Ascending aorta (tissue), 2 donors: ENCODE measurements around the gene LRRC61. TPM values are rescaled to one million over a fixed set of nuclear protein-coding genes. Genes with fewer than 3 reads are reported as not detected.
"Not testable (repeated sequence)": the region's sequence is repeated elsewhere in the genome, so short reads cannot be mapped to it uniquely, and the experiment has no call there.

Experiments
- DNase-seq, 2 donors: peaks; one replicate each; pipeline ENCODE4 v3.0.0-alpha.2; 2019; ENCODE audit warnings: low spot score in 2 of 2
- H3K27ac ChIP-seq, 2 donors: fragments of 200-600 bp; sonication (generic); one replicate each; pipeline ENCODE4 v1.5.1; 2016 to 2017; ENCODE audit warnings: mild to moderate bottlenecking in 1 of 2
- H3K27me3 ChIP-seq: fragments of 200-600 bp; sonication (generic); one replicate; pipeline ENCODE4 v1.5.1; 2017
- H3K36me3 ChIP-seq, 2 donors: fragments of 200-600 bp; sonication (generic); one replicate each; pipeline ENCODE4 v1.5.1; 2016
- H3K4me1 ChIP-seq, 2 donors: fragments of 200-600 bp; sonication (generic); one replicate each; pipeline ENCODE4 v1.5.1; 2016 to 2017; ENCODE audit warnings: mild to moderate bottlenecking in 1 of 2
- H3K4me3 ChIP-seq, 2 donors: fragments of 200-600 bp; sonication (generic); one replicate each; pipeline ENCODE4 v1.5.1; 2016 to 2017; ENCODE audit warnings: mild to moderate bottlenecking in 1 of 2
- H3K9me3 ChIP-seq, 2 donors: fragments of 200-600 bp; sonication (generic); one replicate each; pipeline ENCODE4 v1.5.1; 2016
- CTCF ChIP-seq, 3 experiments: fragments of 200-600 bp in 2 of 3; fragments of 450-650 bp in 1 of 3; sonication (generic) in 2 of 3; IDR thresholded peaks; one replicate each; pipeline ENCODE4 v1.5.1; 2016 to 2019; ENCODE audit warnings: antibody characterized with exemption in 3 of 3, mild to moderate bottlenecking in 1 of 3, moderate library complexity in 1 of 3
- intact Hi-C: fragments of 100-400 bp; cut with DNase I; formaldehyde crosslinking; loops from one replicate; pipeline ENCODE4 v1.15.1; 2023
- total RNA-seq: library from RNA; depleted of rRNA; stranded (reverse); fragments of >200 nt; gene quantifications from one replicate; pipeline ENCODE4 v1.1.0, GENCODE V29; 2016

Gene LRRC61
- total RNA-seq, 1 donor from 2014 or later, result 14.7 TPM

DNA sequence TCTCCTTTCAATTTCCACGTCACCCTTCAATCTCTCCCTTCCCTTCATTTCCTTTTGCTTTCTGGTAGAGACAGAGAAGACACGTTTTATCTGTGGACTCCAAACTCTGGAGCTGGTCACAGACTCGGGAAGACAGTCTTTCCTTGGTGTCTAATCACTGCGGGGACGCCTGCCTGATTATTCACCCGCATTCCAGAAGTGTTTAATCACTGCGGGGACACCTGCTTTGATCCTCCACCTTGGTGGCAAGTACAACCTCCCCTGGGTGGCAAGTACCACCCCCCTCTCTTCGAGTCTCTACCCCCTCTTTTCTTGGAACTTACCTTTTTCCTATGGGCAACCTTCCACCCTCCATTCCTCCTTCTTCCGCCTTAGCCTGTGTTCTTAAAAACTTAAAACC, 15.3 kb upstream of the LRRC61 start:
- no peak overlapping the region for H3K27ac ChIP-seq
- no peak for DNase-seq
- no peaks in the 10 kb centered on the region for H3K27me3 ChIP-seq
- H3K4me1 ChIP-seq, result no peaks in the 10 kb centered on the region
- no peaks in the 10 kb centered on the region for H3K36me3 ChIP-seq
- intact Hi-C loops, result no loop called here
- H3K4me3 ChIP-seq, result no peak overlapping the region
- no peaks in the 10 kb centered on the region for H3K9me3 ChIP-seq
- TF ChIP-seq CTCF (IDR thresholded peaks at IDR 0.05), result no peak

DNA sequence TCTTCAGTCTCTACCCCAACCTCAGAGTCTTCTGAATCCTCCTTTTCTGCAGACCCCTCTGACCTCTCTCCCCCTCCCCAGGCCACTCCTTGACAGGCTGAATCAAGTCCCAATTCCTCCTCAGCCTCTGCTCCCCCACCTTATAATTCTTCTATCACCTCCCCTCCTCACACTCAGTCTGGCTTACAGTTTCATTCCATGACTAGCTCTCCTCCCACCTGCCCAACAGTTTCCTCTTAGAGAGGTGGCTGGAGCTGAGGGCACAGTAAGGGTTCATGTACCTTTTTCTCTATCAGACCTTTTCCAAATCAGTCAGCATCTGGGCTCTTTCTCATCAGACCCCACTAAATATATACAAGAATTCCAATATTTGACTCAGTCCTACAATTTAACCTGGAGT, 14.6 kb upstream of the LRRC61 start:
- no peak for TF ChIP-seq CTCF (IDR thresholded peaks at IDR 0.05)
- no peaks in the 10 kb centered on the region for H3K4me1 ChIP-seq
- H3K27ac ChIP-seq, result no peak overlapping the region
- intact Hi-C loops, result no loop called here
- no peak for DNase-seq
- no peaks in the 10 kb centered on the region for H3K27me3 ChIP-seq
- no peaks in the 10 kb centered on the region for H3K9me3 ChIP-seq
- no peaks in the 10 kb centered on the region for H3K36me3 ChIP-seq
- no peak overlapping the region for H3K4me3 ChIP-seq

- DNase-seq, result no peak
- Histone ChIP-seq H3K4me1 (no peaks in the 10 kb centered on the region), H3K27ac (no peak overlapping the region), H3K27me3 (no peaks in the 10 kb centered on the region), H3K9me3 (no peaks in the 10 kb centered on the region), H3K36me3 (no peaks in the 10 kb centered on the region), H3K4me3 (no peak overlapping the region)
- TF ChIP-seq CTCF (IDR thresholded peaks at IDR 0.05), result no peak
- intact Hi-C loops, result no loop called here
Measured at GRCh38 chr7:150311146-150311545, 12.0 kb upstream of the LRRC61 start.

DNA sequence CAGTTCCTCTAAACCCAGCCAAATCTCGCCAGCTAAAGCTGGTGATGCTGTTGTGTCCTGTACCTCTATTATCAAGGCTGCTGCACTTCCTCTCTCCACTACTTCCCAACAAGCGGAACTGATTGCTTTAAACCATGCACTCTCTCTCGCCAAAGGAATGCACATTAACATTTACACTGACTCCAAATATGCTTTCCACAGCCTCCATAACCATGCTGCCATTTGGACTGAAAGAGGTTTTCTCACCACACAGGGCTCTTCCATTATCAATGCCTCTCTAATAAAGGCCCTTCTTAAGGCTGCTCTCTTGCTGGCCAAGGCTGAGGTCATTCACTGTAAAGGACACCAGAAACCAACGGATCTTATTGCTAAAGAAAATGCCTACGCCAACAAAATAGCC, 11.4 kb upstream of the LRRC61 start:
- DNase-seq, result no peak
- intact Hi-C loops, result no loop called here
- Histone ChIP-seq H3K4me1 (no peaks in the 10 kb centered on the region), H3K27me3 (no peaks in the 10 kb centered on the region), H3K27ac (no peak overlapping the region), H3K9me3 (no peaks in the 10 kb centered on the region), H3K36me3 (no peaks in the 10 kb centered on the region), H3K4me3 (no peak overlapping the region)
- no peak for TF ChIP-seq CTCF (IDR thresholded peaks at IDR 0.05)

DNA sequence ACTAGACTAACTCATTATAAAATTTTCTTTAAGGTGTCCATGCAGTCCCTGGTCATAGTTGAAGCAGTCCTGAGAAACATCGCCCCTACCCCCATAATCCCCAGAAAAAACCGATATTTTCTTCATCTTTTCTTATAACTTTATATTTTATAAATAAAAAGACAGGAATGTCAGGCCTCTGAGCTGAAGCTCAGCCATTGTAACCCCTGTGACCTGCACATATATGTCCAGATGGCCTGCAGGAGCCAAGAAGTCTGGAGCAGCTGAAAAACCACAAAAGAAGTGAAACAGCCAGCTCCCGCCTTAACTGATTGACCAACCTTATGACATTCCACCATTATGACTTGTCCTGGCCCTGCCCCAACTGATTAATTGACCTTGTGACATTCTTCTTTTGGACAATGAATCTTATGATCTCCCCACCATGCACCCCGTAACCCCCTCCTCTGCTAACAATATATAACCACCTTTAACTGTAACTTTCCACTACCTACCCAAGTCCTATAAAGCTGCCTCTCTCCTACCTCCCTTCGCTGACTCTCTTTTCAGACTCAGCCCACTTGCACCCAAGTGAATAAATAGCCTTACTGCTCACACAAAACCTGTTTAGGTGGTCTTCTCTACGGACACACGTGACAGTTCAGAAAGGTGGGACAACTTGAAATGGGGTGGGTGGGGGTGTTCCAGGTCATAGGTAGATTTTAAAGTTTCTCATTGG, 10.3 kb upstream of the LRRC61 start:
- DNase-seq, H3K36me3 ChIP-seq, H3K4me1 ChIP-seq, H3K27ac ChIP-seq, H3K4me3 ChIP-seq, intact Hi-C loops, H3K27me3 ChIP-seq, H3K9me3 ChIP-seq: not testable (repeated sequence)

DNA sequence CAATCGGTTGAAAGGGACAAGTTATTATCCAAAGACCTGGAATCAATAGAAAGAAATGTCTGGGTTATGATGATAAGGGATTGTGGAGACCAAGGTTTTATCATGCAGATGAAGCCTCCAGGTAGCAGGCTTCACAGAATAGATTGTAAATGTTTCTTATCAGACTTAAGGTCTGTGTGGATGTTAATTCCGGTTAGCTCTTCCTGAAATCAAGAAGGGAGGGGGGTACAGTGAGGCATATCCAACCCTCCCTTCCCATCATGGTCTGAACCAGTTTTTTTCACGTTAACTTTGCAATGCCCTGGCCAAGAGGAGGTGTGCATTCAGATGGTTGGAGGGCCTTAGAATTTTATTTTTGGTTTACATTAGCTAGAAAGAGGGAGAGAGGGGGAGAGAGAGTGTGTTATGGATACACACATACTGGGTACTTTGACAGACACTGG, 9.8 kb upstream of the LRRC61 start:
- no peak for TF ChIP-seq CTCF (IDR thresholded peaks at IDR 0.05)
- Histone ChIP-seq H3K4me3 (no peak overlapping the region), H3K27ac (no peak overlapping the region), H3K4me1 (no peaks in the 10 kb centered on the region), H3K9me3 (no peaks in the 10 kb centered on the region), H3K27me3 (no peaks in the 10 kb centered on the region), H3K36me3 (no peaks in the 10 kb centered on the region)
- intact Hi-C loops, result no loop called here
- DNase-seq, result no peak
